K562 treated with DMSO at 1 percent for 48 hours (cell line): ENCODE data around the gene AJM1. TPM values are rescaled to one million over a fixed set of nuclear protein-coding genes. Genes with fewer than 3 reads are reported as not detected.

Experiments used
- total RNA-seq: library from RNA; unstranded; fragments of 300-600 nt; gene quantifications from 2 replicates; pipeline ENCODE4 v1.2.3, GENCODE V29; 2022; ENCODE audit warnings: low replicate concordance; ENCODE audit errors: extremely low read depth

Gene AJM1
- total RNA-seq: not detected in 2 replicates

GRCh38 chr9:136842380-136842948 lies at the start of gene AJM1:
AJM1 (plus strand) TSS chr9:136842478; CDS start chr9:136844415, 1,937 bp downstream.

GRCh38 chr9:136796238-136796774 lies 46.0 kb upstream of the AJM1 start, which contains the start of gene CCDC183:
CCDC183 (plus strand) TSS chr9:136796338; CDS start chr9:136796398, 60 bp downstream.

GRCh38 chr9:136807281-136808074 lies 34.8 kb upstream of the AJM1 start, which contains the start of gene RABL6:
RABL6 (plus strand) TSS chr9:136807948; CDS start chr9:136808197, 249 bp downstream.

GRCh38 chr9:136849038-136849959 lies 7.0 kb downstream of the AJM1 start, which contains the start of gene PHPT1:
PHPT1 (plus strand) TSS chr9:136849409; CDS start chr9:136849431, 22 bp downstream.

GRCh38 chr9:136851941-136852663 lies 9.8 kb downstream of the AJM1 start, which contains the start of gene MAMDC4:
MAMDC4 (plus strand) TSS chr9:136852346; CDS start chr9:136852417, 71 bp downstream.

GRCh38 chr9:136885950-136886578 lies 43.8 kb downstream of the AJM1 start, which contains the start of gene TRAF2:
TRAF2 (plus strand) TSS chr9:136886516; CDS start chr9:136898741, 12,225 bp downstream.

Other genes starting within 250 kb of the AJM1 start
- gene EGFL7, start 179.6 kb upstream of the AJM1 start, total RNA-seq: not detected in 2 replicates
- not detected in 2 replicates for gene AGPAT2, start 155.0 kb upstream of the AJM1 start, total RNA-seq
- not detected in 2 replicates for gene DIPK1B, start 129.9 kb upstream of the AJM1 start, total RNA-seq
- not detected in 2 replicates for gene LCN10, start 99.5 kb upstream of the AJM1 start, total RNA-seq
- not detected in 2 replicates for gene LCN6, start 94.0 kb upstream of the AJM1 start, total RNA-seq
- not detected in 2 replicates for gene LCN8, start 84.2 kb upstream of the AJM1 start, total RNA-seq
- gene LCN15, start 78.0 kb upstream of the AJM1 start, total RNA-seq: not detected in 2 replicates
- not detected in 2 replicates for gene TMEM141, start 51.1 kb upstream of the AJM1 start, total RNA-seq
- gene CCDC183, start 46.1 kb upstream of the AJM1 start, total RNA-seq: not detected in 2 replicates
- gene RABL6, start 34.5 kb upstream of the AJM1 start, total RNA-seq: 184 TPM in 1 of 2 replicates, not detected in the other
- gene PHPT1, start 6.9 kb downstream of the AJM1 start, total RNA-seq: not detected in 2 replicates
- gene MAMDC4, start 9.9 kb downstream of the AJM1 start, total RNA-seq: not detected in 2 replicates
- not detected in 2 replicates for gene EDF1, start 23.8 kb downstream of the AJM1 start, total RNA-seq
- not detected in 2 replicates for gene TRAF2, start 44.0 kb downstream of the AJM1 start, total RNA-seq
- gene FBXW5, start 102.3 kb downstream of the AJM1 start, total RNA-seq: not detected in 2 replicates
- not detected in 2 replicates for gene C8G, start 102.8 kb downstream of the AJM1 start, total RNA-seq
- gene LCN12, start 109.8 kb downstream of the AJM1 start, total RNA-seq: not detected in 2 replicates
- gene PTGDS, start 135.0 kb downstream of the AJM1 start, total RNA-seq: not detected in 2 replicates
- not detected in 2 replicates for gene LCNL1, start 140.5 kb downstream of the AJM1 start, total RNA-seq
- gene PAXX, start 149.9 kb downstream of the AJM1 start, total RNA-seq: not detected in 2 replicates
- gene CLIC3, start 154.1 kb downstream of the AJM1 start, total RNA-seq: not detected in 2 replicates
- gene ABCA2, start 185.8 kb downstream of the AJM1 start, total RNA-seq: not detected in 2 replicates
- not detected in 2 replicates for gene FUT7, start 189.6 kb downstream of the AJM1 start, total RNA-seq
- not detected in 2 replicates for gene NPDC1, start 203.7 kb downstream of the AJM1 start, total RNA-seq
- not detected in 2 replicates for gene ENTPD2, start 211.6 kb downstream of the AJM1 start, total RNA-seq
- gene SAPCD2, start 228.1 kb downstream of the AJM1 start, total RNA-seq: not detected in 2 replicates
- gene UAP1L1, start 235.0 kb downstream of the AJM1 start, total RNA-seq: not detected in 2 replicates
- 167 TPM in 1 of 2 replicates, not detected in the other for gene MAN1B1, start 244.5 kb downstream of the AJM1 start, total RNA-seq